GM18519 (cell line): ENCODE measurements around the gene PLVAP.

Source experiments
- ATAC-seq: cut with Tn5 transposase; IDR thresholded peaks from one replicate; pipeline ENCODE4 v1.9.1; 2021; ENCODE audit warnings: mild to moderate bottlenecking, moderate library complexity; ENCODE audit not compliant: unreplicated experiment, low FRiP score

PLVAP gene

GRCh38 chr19:17359905-17360800 is 17.0 kb downstream of the PLVAP start:
- no peak for ATAC-seq

DNA sequence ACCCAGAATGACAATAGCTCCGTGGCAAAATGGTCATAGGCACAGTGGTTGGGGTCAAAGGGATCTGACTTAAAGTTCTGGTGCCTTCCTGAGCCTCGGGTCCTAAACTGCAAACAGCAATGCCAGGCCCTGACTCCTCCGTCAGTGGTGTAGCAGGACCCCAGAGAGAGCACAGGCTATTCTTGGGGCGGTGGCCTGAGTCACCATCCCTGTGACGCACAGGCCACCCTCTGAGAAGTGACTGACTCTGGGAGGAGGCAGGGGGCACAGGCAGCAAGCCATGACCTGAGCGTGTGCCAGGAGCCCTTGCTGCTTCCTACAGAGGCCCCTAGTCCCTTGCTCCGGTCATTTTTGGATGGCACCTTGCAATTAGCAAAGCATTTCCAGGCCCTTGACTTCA is 18.7 kb downstream of the PLVAP start:
- no peak for ATAC-seq

DNA sequence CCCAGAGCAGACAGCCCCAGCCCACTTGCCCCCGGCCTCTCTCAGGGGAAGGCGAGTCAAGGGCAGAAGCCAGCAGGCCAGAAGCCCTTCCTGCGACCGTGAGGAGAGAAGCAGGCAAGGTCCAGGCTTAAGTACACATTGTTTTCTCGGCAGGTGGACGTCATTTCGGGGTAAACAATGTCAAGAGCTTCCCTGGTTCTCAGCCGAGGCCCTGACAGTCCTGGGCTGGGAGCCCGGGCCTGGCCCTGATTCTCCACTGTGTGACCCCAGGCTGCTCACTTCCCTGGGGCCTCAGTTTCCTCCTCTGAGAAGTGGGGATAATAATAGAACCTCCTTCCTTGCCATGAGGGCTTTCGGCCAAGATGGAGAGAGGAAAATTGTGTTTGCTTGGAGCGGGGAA is 19.4 kb downstream of the PLVAP start:
- no peak for ATAC-seq

GRCh38 chr19:17357078-17357666 is 20.0 kb downstream of the PLVAP start:
- ATAC-seq = no peak

DNA sequence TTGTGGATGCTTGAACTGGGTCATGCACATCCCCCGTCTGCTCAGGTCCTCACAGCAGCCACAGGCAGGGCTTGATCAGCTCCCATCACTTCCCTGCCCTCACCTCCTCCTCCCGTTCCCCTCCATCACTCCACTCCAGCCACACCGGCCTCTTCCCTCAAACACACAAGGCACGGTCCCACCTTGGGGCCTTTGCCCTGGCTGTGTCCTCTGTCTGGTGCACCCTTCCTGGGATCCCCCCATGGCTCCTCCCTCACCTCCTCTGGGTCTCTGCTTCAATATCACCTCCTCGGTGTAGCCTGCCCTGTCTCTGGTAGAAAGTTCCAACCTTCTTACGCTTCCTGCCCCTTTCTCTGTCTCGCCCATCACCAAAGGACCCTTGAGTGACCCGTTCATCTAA is 23.8 kb downstream of the PLVAP start:
- no peak for ATAC-seq

DNA sequence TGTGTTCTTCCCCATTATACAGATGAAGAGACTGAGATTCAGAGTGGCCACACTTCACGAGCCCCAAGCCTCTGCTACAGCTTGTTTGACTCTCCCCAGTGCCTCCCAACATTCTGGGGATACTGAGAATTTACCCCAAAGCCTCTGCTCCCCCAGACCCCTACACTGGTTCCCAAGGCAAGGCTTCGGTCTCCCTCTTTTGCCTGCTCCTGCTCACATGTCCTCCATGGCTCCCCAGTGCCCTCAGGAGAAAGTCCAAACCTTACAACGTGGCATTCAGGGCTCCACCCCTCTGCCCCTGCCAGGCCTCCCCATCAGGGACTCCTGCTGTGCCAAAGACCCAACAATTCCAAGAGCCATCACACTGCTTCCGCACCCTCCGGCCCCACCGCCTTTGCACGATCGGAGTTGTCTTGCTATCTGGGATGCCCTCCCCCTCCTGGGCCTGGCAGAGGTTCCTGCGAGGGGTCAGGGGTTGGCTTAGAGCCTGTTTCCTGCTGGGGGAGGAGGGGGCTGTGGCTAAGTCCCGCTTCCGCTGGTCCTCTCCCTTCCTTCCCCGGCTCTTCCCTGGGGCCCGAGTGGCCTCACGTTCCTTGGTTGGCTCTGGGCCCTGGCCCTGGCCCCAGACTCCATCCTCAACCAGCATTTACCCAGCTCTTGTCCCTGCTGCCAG is 24.4 kb downstream of the PLVAP start:
- no peak for ATAC-seq

DNA sequence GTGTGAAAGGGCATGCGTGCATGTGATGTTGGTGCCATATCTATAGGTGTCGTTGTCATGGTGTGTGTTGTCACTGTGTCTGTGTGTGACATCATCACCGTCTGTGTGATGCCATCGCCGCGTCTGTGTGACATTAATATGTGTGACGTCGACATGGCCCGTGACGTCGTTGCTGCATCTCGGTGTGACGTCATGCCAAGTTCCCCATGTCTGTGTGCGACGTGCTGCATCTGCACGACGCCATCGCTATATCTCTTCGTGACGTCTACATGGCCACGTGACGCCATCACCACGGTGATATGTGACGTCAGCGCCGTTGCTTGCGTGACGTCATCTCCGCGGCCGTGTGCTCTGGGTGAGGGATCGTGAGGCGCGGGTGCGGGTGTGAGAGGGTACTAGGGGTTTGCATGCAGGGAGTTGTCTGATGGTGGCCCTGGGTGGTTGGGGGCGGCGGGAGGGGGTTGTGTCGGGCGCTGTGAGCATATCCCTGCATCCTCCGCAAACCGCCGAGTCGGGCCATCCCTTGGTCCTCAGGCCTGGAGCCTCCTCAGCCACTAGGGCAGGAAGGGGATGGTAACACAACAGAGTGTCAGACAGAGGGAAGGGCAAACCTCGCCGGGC is 25.2 kb downstream of the PLVAP start:
- ATAC-seq = no peak

GRCh38 chr19:17348700-17349099 is 28.4 kb downstream of the PLVAP start:
- ATAC-seq = no peak

DNA sequence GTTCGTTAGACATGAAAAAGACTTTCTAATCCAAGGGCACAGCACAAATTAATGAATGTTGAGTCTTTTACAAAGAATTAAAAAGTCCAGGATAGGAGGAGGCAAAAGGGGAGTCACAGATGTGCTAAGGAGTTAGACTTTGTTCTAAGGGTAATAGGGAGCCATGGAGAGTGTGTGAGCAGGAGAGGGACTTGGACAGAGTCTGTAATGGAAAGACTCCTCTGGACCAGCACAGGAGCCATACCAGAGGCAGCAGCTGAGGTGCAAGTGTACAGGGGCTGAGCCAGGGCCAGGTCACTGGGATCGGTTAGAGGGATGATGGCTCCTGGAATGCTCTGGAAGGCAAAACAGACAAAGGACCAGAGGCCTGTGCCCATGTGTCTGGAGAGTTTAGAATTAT is 29.3 kb downstream of the PLVAP start:
- ATAC-seq = no peak

GRCh38 chr19:17347361-17347760 is 29.8 kb downstream of the PLVAP start:
- ATAC-seq = no peak

- no peak for ATAC-seq
These were observed 31.0 kb downstream of the PLVAP start for GRCh38 chr19:17346109-17346671.

DNA sequence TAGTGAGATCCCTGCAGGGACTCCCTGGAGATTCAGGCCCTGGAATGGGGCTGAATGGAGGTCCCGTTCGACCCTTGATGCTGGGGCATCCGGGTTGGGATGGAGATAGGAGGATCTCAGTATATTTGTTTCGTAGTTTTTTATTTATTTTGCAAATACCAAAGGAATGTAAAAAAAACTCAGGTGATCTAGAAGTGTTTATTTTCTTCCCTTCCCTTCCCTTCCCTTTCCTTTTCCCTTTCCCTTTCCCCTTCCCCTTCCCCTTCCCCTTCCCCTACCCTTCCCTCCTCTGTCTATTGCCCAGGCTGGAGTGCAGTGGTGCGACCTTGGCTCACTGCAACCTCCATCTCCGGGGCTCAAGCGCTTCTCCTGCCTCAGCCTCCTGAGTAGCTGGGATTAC is 35.3 kb downstream of the PLVAP start:
- no peak for ATAC-seq

- ATAC-seq = no peak
These were observed 35.8 kb downstream of the PLVAP start for GRCh38 chr19:17341386-17341785.

GRCh38 chr19:17340871-17341357 is 36.2 kb downstream of the PLVAP start:
- no peak for ATAC-seq

DNA sequence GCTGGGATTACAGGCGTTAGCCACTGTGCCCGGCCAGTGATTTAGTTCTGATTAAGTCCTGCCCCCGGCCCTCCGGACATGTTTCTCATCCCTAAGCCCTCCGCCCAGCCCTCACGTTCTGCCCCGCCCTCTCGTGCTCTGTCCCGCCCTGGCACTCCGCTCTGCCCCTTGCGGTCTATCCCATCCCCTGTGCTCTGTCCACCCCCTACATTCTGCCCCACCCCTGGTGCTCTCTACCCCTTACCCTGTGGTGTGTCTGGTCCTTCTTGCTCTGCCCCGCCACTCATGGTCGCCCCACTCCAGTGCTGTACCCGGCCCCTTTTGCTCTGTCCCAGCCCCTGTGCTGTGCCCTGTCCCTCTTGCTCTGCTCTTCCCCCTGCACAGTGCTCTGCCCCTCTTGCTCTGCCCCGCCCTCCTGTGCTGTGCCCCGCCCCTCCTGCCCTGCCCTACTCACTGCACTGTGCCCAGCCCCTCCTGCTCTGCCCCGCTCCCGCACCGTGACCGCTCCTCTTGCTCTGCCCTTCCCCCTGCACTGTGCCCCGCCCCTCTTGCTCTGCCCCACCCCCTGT is 36.8 kb downstream of the PLVAP start:
- ATAC-seq = no peak

- ATAC-seq = no peak
These were observed 37.9 kb downstream of the PLVAP start for GRCh38 chr19:17339088-17339741.

GRCh38 chr19:17338433-17339078 is 38.6 kb downstream of the PLVAP start:
- no peak for ATAC-seq

GRCh38 chr19:17337675-17338432 is 39.3 kb downstream of the PLVAP start:
- ATAC-seq = no peak
